Activated T-helper 1 cell treated with anti-CD3 and anti-CD28 coated beads, Interleukin-2, amount 50 U/mL, for 16 hours (primary cell): ENCODE results near the gene TNRC6B.
"Not testable (repeated sequence)": the region's sequence is repeated elsewhere in the genome, so short reads cannot be mapped to it uniquely, and the experiment has no call there.

Experiments
- DNase-seq, 2 donors: peaks; one replicate each; pipeline ENCODE4 v3.0.0-alpha.2; 2020; ENCODE audit warnings: low read depth in 1 of 2, low spot score in 1 of 2

TNRC6B gene

GRCh38 chr22:40276996-40277823 is 99.5 kb downstream of the TNRC6B start:
- DNase-seq: no peak

GRCh38 chr22:40279017-40279416 is 101.3 kb downstream of the TNRC6B start:
- DNase-seq: no peak

- no peak for DNase-seq
These were observed 104.0 kb downstream of the TNRC6B start for GRCh38 chr22:40281717-40282116.

GRCh38 chr22:40285513-40285912 is 107.8 kb downstream of the TNRC6B start:
- no peak for DNase-seq

GRCh38 chr22:40289991-40290459 is 112.3 kb downstream of the TNRC6B start:
- DNase-seq: peak; percentile 36 to 49

GRCh38 chr22:40290516-40290915 is 112.8 kb downstream of the TNRC6B start:
- DNase-seq: no peak

- no peak for DNase-seq
These were observed 117.0 kb downstream of the TNRC6B start for GRCh38 chr22:40294696-40295095.

GRCh38 chr22:40300316-40300715 is 122.6 kb downstream of the TNRC6B start:
- DNase-seq: no peak

- DNase-seq: no peak
These were observed 123.4 kb downstream of the TNRC6B start for GRCh38 chr22:40300884-40301672.

GRCh38 chr22:40302149-40302548 is 124.4 kb downstream of the TNRC6B start:
- DNase-seq: no peak

- no peak for DNase-seq
These were observed 127.9 kb downstream of the TNRC6B start for GRCh38 chr22:40305625-40306024.

GRCh38 chr22:40308999-40309573 is 131.4 kb downstream of the TNRC6B start:
- DNase-seq: no peak

- DNase-seq: no peak
These were observed 131.9 kb downstream of the TNRC6B start for GRCh38 chr22:40309631-40310030.

- DNase-seq: no peak
These were observed 132.5 kb downstream of the TNRC6B start for GRCh38 chr22:40310081-40310767.

- no peak for DNase-seq
These were observed 133.0 kb downstream of the TNRC6B start for GRCh38 chr22:40310768-40311120.

- DNase-seq: not testable (repeated sequence)
These were observed 133.9 kb downstream of the TNRC6B start for GRCh38 chr22:40311646-40312045.

GRCh38 chr22:40312050-40312449 is 134.3 kb downstream of the TNRC6B start:
- no peak for DNase-seq

- no peak for DNase-seq
These were observed 135.3 kb downstream of the TNRC6B start for GRCh38 chr22:40313007-40313406.

- no peak for DNase-seq
These were observed 136.3 kb downstream of the TNRC6B start for GRCh38 chr22:40314041-40314440.

GRCh38 chr22:40320687-40321086 is 143.0 kb downstream of the TNRC6B start:
- no peak for DNase-seq

- no peak for DNase-seq
These were observed 144.3 kb downstream of the TNRC6B start for GRCh38 chr22:40322021-40322420.
